GM21529 (cell line): ENCODE data around the gene PPP2R5D.
"Not testable (repeated sequence)": the region's sequence is repeated elsewhere in the genome, so short reads cannot be mapped to it uniquely, and the experiment has no call there.

Experiments
- ATAC-seq: cut with Tn5 transposase; IDR thresholded peaks from one replicate; pipeline ENCODE4 v1.9.1; 2021; ENCODE audit not compliant: unreplicated experiment

PPP2R5D gene

DNA sequence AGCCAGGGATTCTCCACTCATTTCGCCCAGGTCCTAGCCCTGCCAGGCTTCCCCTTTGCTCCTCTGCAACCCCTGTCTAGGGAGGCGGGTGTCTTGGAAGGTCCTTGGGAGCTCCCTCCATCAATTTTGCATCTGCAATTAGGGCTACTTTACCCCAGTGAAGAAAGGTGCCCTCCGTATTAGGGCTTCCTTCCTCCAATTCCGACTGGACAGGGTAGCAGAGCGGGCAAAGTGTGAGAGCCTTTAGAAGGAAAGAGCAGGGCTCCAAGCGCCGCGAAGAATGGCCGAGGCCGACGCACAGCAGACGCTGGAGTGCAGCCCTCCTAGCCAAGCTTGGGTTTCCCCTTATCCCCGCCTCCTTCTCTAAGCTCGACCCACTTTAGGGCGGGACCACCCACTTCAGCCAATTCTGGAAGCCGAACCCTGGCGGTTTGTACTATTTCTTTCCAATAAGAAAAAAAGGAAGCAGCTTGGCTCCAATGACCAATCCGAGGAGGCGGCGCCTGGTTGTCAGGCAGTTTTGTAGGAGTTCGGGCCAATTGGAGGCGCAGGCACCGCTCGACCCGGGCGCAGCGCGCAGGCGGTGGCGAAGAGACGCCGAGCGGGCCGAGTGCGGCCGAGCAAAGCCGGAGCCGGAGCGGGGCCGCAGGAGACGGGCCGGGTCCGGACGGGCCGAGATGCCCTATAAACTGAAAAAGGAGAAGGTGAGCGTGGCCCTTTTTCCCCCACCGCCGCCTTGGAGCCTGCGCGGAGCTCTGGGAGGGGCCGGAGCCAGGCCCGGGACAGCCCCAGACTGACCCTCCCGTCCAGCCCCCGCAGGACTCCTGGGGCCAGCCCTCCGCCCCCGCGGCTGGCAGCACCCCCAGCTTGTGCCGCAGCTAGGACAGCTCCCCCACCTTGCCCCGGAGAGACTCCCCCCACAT lies at the start of gene PPP2R5D:
TSS of gene PPP2R5D (plus strand) at position 570 of the 923 bp plus-strand sequence. CDS start at position 678, 108 bp downstream.
- ATAC-seq, result peak; percentile 93

DNA sequence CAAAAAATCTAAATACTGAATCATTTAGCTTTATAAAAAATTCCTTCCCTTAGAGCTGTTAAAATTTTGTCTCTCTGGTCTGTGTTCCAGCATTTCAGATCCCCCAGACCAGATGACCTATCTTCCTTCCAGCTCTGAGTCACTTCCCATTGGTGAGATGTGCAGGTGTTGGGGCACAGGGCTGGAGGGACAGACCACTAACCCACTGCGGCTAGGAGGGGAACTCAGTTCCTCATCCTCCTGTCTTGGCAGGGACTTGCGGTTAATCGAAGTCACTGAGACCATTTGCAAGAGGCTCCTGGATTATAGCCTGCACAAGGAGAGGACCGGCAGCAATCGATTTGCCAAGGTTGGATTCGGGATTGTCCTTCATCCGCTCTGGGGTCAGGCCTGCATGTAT lies 49.0 kb upstream of the PPP2R5D start:
- ATAC-seq, result no peak

DNA sequence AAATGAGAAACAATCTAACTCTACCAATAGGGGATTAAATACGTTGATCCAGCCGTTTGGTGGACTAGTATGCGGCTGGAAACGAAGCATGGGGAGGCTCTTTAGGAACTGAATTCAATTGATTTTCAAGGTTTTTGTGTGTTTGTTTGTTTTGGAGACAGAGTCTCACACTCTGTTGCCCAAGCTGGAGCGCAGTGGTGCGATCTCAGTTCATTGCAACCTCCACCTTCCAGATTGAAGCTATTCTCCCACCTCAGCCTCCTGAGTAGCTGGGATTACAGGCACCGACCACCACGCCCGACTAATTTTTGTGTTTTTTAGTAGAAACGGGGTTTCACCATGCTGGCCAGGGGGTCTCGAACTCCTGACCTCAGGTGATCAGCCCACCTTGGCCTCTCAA lies 48.0 kb upstream of the PPP2R5D start:
- no peak for ATAC-seq

- ATAC-seq, result no peak
Measured at GRCh38 chr6:42937548-42938427, 46.6 kb upstream of the PPP2R5D start.

- ATAC-seq, result no peak
Measured at GRCh38 chr6:42938428-42938796, 46.0 kb upstream of the PPP2R5D start.

DNA sequence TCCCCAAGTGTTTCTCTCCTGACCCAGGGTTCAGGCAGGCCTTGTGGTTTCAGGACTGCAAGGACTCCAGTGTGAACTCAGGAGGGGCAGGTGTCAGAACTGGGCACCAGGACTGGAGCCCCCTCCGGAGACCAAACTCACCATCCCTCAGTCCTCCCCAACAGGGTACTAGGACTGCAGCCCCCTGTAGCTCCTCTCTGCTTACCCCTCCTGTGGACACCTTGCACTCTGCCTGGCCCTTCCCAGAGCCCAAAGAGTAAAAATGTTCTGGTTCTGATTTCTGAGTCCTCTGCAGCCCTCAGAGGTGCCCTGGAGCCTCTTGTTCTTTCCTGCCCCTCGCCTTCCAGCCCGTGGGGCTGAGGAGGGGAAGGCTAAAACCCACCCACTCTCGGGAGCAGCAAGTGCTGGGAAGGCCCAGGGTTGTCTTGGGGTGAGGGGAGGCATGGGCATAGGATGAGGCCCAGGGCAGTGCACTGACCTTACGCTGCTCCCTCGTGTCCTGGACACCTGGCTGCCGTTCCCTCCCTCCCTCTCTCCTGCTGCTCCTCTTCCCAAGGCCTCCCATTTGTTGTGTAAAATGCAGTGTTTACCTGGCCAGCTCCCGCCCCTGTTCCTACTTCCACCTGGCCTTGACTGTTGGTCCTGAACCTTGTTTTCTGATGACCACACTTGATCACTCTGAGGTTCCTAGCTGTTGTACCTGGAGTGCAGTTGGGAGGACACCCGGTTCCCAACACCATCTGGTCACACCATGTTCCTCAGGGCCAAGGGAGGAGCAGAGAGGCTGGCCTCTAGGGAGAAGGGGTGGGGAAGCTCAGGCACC lies 45.2 kb upstream of the PPP2R5D start:
- ATAC-seq, result no peak

DNA sequence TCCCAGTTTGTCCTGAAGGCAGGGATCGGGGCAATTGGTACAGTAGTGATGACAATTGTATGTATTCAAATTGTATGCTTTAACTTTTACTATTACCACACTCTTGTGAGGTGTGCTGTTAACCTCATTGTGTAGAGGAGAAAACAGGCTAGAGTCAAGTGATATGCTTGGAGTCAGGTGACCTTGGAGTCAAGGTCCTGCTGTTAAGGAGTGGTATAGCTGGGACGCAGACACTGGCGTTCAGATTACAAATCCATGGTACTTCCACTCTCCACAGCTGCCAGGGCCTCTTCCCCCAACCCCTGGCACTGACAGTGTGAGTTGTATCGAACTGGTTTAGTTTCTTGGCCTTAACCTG lies 44.6 kb upstream of the PPP2R5D start:
- no peak for ATAC-seq

GRCh38 chr6:42940493-42941045 lies 43.8 kb upstream of the PPP2R5D start:
- no peak for ATAC-seq

- ATAC-seq, result not testable (repeated sequence)
Measured at GRCh38 chr6:42941356-42941755, 43.0 kb upstream of the PPP2R5D start.

GRCh38 chr6:42942444-42942843 lies 41.9 kb upstream of the PPP2R5D start:
- ATAC-seq, result no peak

GRCh38 chr6:42947950-42948349 lies 36.4 kb upstream of the PPP2R5D start:
- ATAC-seq, result no peak

- ATAC-seq, result no peak
Measured at GRCh38 chr6:42952389-42952788, 32.0 kb upstream of the PPP2R5D start.

DNA sequence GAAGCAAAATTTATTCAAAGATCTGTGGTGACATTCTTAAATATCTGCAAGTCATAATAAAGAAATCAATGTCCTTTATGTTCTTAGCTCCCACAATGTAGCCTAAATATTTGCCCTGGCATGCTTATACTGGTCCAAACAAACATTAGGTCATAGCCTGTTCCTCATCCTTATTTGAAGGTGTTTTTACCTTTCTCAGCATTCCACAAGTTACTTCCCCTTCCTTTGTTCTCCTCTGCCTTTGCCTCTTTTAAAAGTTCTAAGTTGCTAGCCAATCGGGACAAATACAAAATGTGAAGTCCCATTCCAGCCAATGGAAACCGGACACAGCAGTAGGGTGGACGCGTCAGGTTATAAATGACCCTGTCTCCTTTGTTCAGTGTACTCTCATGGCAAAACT lies 30.0 kb upstream of the PPP2R5D start:
- not testable (repeated sequence) for ATAC-seq

GRCh38 chr6:42958125-42958524 lies 26.2 kb upstream of the PPP2R5D start:
- no peak for ATAC-seq

DNA sequence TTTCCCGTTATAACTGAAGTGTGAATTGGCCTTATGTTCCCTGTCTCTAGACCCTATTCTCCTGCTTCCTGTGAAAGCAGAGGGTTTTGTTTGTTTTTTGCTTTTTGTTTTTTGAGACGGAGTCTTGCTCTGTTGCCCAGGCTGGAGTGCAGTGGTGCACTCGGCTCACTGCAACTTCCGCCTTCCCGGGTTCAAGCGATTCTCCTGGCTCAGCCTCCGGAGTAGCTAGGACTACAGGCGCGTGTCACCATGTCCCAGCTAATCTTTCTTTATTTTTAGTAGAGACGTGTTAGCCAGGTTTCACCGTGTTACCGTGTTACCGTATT lies 24.5 kb upstream of the PPP2R5D start:
- ATAC-seq, result no peak

- no peak for ATAC-seq
Measured at GRCh38 chr6:42960243-42961019, 23.9 kb upstream of the PPP2R5D start, which contains the start of gene GNMT. Gene GNMT (plus strand): TSS chr6:42960754. CDS start chr6:42960768, 14 bp downstream.

DNA sequence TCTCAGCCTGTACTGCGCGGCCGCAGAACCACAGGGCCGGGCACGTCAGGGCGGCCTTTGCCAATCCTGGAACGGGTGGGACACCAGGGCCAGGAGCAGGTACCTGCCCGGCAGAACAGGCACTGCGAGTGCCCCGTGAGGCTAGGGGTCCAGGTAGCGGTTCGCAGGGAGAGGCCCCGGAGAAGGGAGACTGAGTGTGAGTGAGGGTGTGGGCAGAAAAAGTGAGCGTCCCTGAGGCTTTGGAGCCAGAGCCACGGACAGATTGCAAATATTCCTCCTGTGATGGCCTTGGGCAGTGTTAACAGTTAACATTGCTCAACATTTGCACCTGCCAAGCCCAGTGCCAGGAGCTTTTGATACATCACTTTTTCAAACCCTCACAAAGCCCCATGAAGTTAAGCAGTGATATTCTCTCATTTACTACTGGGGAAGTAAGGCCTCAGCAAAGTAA lies 23.3 kb upstream of the PPP2R5D start:
- no peak for ATAC-seq

GRCh38 chr6:42962096-42962495 lies 22.3 kb upstream of the PPP2R5D start:
- no peak for ATAC-seq

DNA sequence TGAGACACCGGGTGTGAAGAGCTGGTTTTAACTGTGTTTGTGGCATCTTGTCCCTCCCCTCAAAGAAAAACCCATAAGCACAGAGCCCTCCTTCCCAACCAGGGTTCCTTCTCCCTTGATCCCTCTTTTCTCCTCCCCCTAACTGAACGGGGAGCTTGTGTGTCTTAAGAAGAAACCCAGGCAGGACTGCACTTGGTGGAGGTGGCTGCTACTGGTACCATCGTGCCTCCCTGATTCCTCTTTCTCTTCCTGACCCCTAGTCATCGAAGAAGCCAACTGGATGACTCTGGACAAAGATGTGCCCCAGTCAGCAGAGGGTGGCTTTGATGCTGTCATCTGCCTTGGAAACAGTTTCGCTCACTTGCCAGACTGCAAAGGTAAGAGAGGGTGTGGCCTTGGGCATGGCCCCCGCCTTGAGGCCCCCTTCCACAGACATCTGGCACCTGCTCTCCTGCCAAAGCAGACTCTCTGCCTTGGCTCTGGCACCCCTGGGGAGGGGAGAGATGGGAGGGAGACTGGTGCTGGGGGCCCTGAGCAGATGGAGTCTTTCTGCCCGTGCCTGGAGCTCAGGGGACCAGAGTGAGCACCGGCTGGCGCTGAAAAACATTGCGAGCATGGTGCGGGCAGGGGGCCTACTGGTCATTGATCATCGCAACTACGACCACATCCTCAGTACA lies 21.7 kb upstream of the PPP2R5D start:
- no peak for ATAC-seq
